Upper lobe of left lung (tissue), 6 donors: ENCODE results near the gene NSF. TPM values are rescaled to one million over a fixed set of nuclear protein-coding genes. Genes with fewer than 3 reads are reported as not detected.
A peak's percentile ranks its signal among the peaks of the same experiment; 100 is the strongest.

Experiments used
- ATAC-seq, 2 donors: fragments of 200-7000 bp; cut with Tn5 transposase; one replicate each; pipeline ENCODE4 v1.9.1; 2022; ENCODE audit warnings: mild to moderate bottlenecking in 2 of 2, moderate library complexity in 2 of 2; ENCODE audit not compliant: low FRiP score in 2 of 2
- DNase-seq, 2 donors: peaks; one replicate each; pipeline ENCODE4 v3.0.0-alpha.2; 2019 to 2020
- H3K27ac ChIP-seq, 4 donors: fragments of 200-600 bp; sonication (generic); one replicate each; pipeline ENCODE4 v1.5.1; 2016 to 2019
- H3K27me3 ChIP-seq, 4 donors: fragments of 200-600 bp; sonication (generic); one replicate each; pipeline ENCODE4 v1.5.1; 2017 to 2019
- H3K36me3 ChIP-seq, 4 donors: fragments of 200-600 bp; sonication (generic); one replicate each; pipeline ENCODE4 v1.5.1; 2016 to 2019
- H3K4me1 ChIP-seq, 4 donors: fragments of 200-600 bp; sonication (generic); one replicate each; pipeline ENCODE4 v1.5.1; 2018 to 2019
- H3K4me3 ChIP-seq, 4 donors: fragments of 200-600 bp; sonication (generic); one replicate each; pipeline ENCODE4 v1.5.1; 2017 to 2019; ENCODE audit warnings: mild to moderate bottlenecking in 2 of 4, moderate library complexity in 1 of 4
- H3K9me3 ChIP-seq, 4 donors: fragments of 200-600 bp; sonication (generic); one replicate each; pipeline ENCODE4 v1.5.1; 2018 to 2019
- EP300 ChIP-seq, 4 donors: sonication (generic); formaldehyde crosslinking; IDR thresholded peaks; one replicate each; pipeline ENCODE4 v1.5.1; 2017; ENCODE audit warnings: antibody characterized with exemption in 4 of 4, control low read depth in 2 of 4
- POLR2A ChIP-seq, 4 donors: fragments of 450-650 bp; IDR thresholded peaks; one replicate each; pipeline ENCODE4 v1.5.1; 2016 to 2017; ENCODE audit warnings: antibody characterized with exemption in 4 of 4, mild to moderate bottlenecking in 2 of 4
- POLR2AphosphoS5 ChIP-seq, 2 donors: sonication (generic); formaldehyde crosslinking; IDR thresholded peaks; one replicate each; pipeline ENCODE4 v1.5.1; 2017; ENCODE audit warnings: antibody characterized with exemption in 2 of 2
- WGBS, 2 donors: methylation state at CpG; one replicate each; pipeline ENCODE4 v1.1.5; 2017 to 2018; 5-methylcytosine and 5-hydroxymethylcytosine counted together
- total RNA-seq, 6 donors: library from RNA; depleted of rRNA in 4 of 6; stranded (reverse); fragments of >200 nt in 4 of 6; gene quantifications; one replicate each; pipeline versions ENCODE4 v1.1.0 to v1.2.1, GENCODE V29; 2016 to 2021
- TF ChIP-seq, protein P1 (sequence below), 6 experiments: fragments of 450-650 bp in 4 of 6; fragments of 200-600 bp in 2 of 6; sonication (generic) in 2 of 6; IDR thresholded peaks; one replicate each; pipeline ENCODE4 v1.5.1; 2016 to 2019; ENCODE audit warnings: antibody characterized with exemption in 6 of 6
- donor health status: DM: no; HTN: no; CAD: no; lungs with moderate emphysema.
- donor health status: DM: no; HTN: yes; CAD: no; lungs with severe emphysema.

NSF gene
- total RNA-seq, 6 donors from 2014 or later: 11.2 to 40.5 (median 25.7) TPM

DNA sequence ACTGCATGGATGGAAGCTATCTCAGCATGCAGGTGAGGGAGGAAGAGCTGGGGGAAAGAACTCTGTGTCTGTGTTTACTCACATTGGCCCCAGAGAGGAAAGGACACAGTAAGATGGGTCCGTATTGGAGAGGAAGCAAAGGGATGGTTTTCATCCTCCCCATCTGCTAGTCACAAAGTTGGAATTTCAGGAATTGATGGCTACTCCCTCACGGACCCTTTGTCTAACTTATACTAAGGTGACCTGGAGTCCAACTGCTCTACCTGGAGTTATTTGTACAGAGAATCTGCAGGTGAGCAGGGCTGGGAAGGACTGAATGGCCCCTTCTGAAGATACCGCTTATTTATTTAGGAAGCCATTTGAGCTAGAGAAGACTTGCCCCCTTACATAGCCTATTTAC is 172.9 kb downstream of the NSF start:
- H3K27me3 ChIP-seq: no peaks in the 10 kb centered on the region
- no peak overlapping the region for H3K4me3 ChIP-seq
- no peaks in the 10 kb centered on the region for H3K36me3 ChIP-seq
- no peak for ATAC-seq
- no peak for DNase-seq
- no peaks in the 10 kb centered on the region for H3K9me3 ChIP-seq
- TF ChIP-seq POLR2A (IDR thresholded peaks at IDR 0.05): no peak
- TF ChIP-seq EP300 (IDR thresholded peaks at IDR 0.05): no peak
- TF ChIP-seq, protein P1, sequence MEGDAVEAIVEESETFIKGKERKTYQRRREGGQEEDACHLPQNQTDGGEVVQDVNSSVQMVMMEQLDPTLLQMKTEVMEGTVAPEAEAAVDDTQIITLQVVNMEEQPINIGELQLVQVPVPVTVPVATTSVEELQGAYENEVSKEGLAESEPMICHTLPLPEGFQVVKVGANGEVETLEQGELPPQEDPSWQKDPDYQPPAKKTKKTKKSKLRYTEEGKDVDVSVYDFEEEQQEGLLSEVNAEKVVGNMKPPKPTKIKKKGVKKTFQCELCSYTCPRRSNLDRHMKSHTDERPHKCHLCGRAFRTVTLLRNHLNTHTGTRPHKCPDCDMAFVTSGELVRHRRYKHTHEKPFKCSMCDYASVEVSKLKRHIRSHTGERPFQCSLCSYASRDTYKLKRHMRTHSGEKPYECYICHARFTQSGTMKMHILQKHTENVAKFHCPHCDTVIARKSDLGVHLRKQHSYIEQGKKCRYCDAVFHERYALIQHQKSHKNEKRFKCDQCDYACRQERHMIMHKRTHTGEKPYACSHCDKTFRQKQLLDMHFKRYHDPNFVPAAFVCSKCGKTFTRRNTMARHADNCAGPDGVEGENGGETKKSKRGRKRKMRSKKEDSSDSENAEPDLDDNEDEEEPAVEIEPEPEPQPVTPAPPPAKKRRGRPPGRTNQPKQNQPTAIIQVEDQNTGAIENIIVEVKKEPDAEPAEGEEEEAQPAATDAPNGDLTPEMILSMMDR (IDR thresholded peaks at IDR 0.05): no peak
- no peak for TF ChIP-seq POLR2AphosphoS5 (IDR thresholded peaks at IDR 0.05)
- WGBS, 2 donors: 79 to 89% methylated on average over 3 of the region's 3 CpGs
- H3K27ac ChIP-seq: no peak overlapping the region
- H3K4me1 ChIP-seq: peaks cover 0 to 14% (median 10%) of the 10 kb centered on the region in 4 donors

DNA sequence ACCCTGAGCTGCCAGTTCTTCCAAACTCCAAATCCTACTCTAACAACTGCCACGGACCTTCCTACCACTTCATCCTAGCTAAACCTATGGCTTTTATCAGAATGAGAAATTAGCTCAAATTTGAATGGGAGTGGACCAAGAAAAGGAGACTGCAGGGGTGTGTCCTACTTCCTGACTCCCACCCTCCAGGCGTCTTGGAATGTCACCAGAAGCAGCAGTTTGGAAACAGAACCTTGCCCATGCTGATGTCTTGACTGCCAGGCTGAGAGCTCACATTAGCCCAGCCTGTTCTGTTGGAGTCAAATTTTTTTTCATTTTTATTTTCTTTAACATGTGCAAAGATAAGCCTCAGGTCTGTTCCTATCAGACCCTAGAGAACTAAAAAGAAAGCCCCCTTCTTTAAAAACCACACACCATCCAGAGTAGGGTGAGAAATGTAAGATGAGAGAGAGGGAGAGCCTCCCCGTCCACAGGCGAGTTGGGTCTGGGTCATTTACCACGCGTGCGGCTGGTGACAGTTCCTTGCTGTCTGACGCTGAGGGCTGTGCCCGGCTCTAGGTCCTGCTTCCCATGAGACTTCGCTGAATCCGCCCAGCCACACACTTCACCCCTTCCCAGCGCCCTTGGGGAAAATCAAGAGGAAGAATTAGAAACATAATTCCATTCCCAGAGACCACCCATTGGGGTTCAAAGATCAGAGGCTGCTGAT is 173.7 kb downstream of the NSF start:
- ATAC-seq: no peak
- H3K36me3 ChIP-seq: no peaks in the 10 kb centered on the region
- 89% methylated on average over 12 of the region's 12 CpGs for WGBS, 2 donors
- no peak for DNase-seq
- no peaks in the 10 kb centered on the region for H3K27me3 ChIP-seq
- H3K4me3 ChIP-seq: no peak overlapping the region
- H3K9me3 ChIP-seq: no peaks in the 10 kb centered on the region
- H3K4me1 ChIP-seq: peaks cover 0 to 14% (median 10%) of the 10 kb centered on the region in 4 donors
- no peak for TF ChIP-seq POLR2AphosphoS5 (IDR thresholded peaks at IDR 0.05)
- no peak for TF ChIP-seq EP300 (IDR thresholded peaks at IDR 0.05)
- TF ChIP-seq POLR2A (IDR thresholded peaks at IDR 0.05): no peak
- TF ChIP-seq, protein P1 (IDR thresholded peaks at IDR 0.05): no peak
- H3K27ac ChIP-seq: peak overlapping the region in 1 of 4 donors; percentile 2

DNA sequence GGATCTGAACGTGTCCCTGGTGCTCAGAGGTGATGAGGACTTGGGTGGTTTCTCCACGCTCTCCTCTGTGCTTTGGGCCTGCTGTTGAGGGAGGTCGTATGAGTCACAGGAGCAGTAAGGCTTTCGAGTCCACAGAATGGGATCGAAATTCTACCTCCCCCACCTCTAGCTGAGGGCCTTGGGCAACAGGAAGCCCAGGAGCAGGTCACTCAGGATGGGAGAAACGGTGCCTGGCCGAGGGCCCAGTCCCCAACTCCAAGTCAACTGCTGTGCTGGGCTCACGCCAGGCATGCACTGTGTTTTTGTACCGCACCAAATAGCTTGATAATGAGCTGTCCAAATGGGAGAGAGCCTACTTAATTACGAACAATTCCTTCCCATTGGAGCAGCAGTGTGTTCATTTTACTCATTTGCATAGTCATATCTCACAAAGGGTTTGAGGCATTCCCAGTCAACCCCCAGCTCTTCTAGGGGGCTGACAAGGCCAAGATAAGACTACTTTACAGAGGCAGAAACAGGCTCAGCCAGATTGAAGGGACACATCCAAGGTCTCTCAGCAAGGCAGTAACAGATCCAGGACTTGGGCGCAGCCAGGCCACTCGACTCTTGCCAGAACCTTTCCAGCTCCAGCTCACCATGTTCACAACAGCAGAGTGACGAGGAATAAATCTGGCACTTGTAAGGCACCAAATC is 174.4 kb downstream of the NSF start:
- peak in 1 of 2 donors; percentile 84 for DNase-seq
- Histone ChIP-seq H3K4me1 (peaks cover 4 to 19% (median 17%) of the 10 kb centered on the region in 4 donors), H3K27me3 (peaks cover 0 to 5% (median under 1%) of the 10 kb centered on the region in 4 donors), H3K9me3 (no peaks in the 10 kb centered on the region), H3K4me3 (no peak overlapping the region), H3K36me3 (no peaks in the 10 kb centered on the region), H3K27ac (peak overlapping the region in 2 of 4 donors; percentile 2 to 23)
- ATAC-seq: peak; percentile 19 to 69
- WGBS, 2 donors: 48 to 55% methylated on average over 11 to 13 of the region's 13 CpGs
- TF ChIP-seq, protein P1 (IDR thresholded peaks at IDR 0.05): no peak
- TF ChIP-seq POLR2A (IDR thresholded peaks at IDR 0.05) (no peak), EP300 (IDR thresholded peaks at IDR 0.05) (peak in 1 of 4 donors; percentile 5), POLR2AphosphoS5 (IDR thresholded peaks at IDR 0.05) (no peak)

DNA sequence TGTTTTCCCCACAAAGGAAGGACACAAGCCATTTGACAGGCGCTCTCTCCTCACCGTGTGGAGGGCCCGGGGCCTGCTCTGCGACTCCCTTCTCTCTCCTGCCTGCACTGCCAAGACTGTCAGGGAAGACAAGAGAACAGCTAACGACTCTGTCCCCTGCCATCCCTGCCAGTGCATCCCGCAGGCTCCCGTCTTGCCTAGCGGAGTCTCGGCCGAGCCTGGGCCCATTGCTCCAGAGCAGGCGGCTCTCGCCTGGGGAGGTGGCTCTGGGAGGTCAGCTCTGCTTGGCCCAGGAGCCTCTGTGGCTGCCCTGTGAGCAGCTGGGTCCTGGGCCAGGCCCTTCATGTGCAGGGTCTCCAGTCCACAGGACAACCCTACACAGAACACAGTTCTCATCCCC is 175.0 kb downstream of the NSF start:
- no peaks in the 10 kb centered on the region for H3K9me3 ChIP-seq
- no peaks in the 10 kb centered on the region for H3K36me3 ChIP-seq
- peaks cover 6 to 25% (median 19%) of the 10 kb centered on the region in 4 donors for H3K4me1 ChIP-seq
- peak overlapping the region in 2 of 4 donors; percentile 2 to 23 for H3K27ac ChIP-seq
- WGBS, 2 donors: 95 to 97% methylated on average over 12 of the region's 12 CpGs
- TF ChIP-seq, protein P1 (IDR thresholded peaks at IDR 0.05): no peak
- TF ChIP-seq EP300 (IDR thresholded peaks at IDR 0.05): no peak
- TF ChIP-seq POLR2AphosphoS5 (IDR thresholded peaks at IDR 0.05): no peak
- TF ChIP-seq POLR2A (IDR thresholded peaks at IDR 0.05): no peak
- ATAC-seq (no peak), DNase-seq (no peak)
- H3K27me3 ChIP-seq: peaks cover 0 to 9% (median 4%) of the 10 kb centered on the region in 4 donors
- no peak overlapping the region for H3K4me3 ChIP-seq
